ENCODE results near the gene TICRR. TPM values are rescaled to one million over a fixed set of nuclear protein-coding genes. Genes with fewer than 3 reads are reported as not detected.

TICRR gene
- total and polyA plus RNA-seq, 2 of the 13 experiments (the other 11 are each of a cell fraction or from before 2014, with no cell fraction given): 4.1 to 14.3 TPM

DNA sequence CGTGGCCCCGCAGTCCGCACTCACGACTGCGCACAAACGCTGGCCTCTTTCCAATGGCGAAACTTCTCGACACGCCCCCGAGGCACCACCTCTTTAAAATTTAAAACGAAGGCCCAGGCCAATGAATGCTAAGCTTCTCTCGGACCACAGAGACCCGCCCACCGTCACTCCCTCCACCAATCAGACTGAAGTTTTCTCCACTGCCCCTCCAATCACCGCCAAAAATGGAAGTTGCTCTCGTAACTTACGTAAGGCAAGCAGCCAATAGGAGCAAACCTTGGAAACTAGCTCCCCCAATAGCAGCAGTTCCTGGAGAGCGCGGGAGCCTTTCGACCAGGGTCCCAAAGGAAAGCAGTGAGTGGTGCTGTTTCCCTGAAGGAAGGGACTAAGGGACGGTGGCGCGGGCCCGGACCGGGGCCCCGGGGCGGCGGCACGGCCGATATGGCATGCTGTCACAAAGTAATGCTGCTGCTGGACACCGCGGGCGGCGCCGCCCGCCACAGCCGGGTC is at the start of gene TICRR (continued):
- peak; percentile 68; the same call in 1 of the 2 replicates for TF ChIP-seq ZFYVE20 (CRISPR knock-in tag; IDR thresholded peaks at IDR 0.05; ENCODE audit: borderline replicate concordance, low read depth)
- no peak for TF ChIP-seq ZNF10 (CRISPR knock-in tag; IDR thresholded peaks at IDR 0.05; ENCODE audit: borderline replicate concordance, low read depth)
- TF ChIP-seq KLF16 (CRISPR knock-in tag; IDR thresholded peaks at IDR 0.05): peak in 1 of 2 experiments; percentile 72; a peak in 2 of 4 replicates
- TF ChIP-seq ZNF776 (CRISPR knock-in tag; IDR thresholded peaks at IDR 0.05): no peak
- no peak for TF ChIP-seq ZMYM3 (CRISPR knock-in tag; IDR thresholded peaks at IDR 0.05)
- no peak for TF ChIP-seq ZNF101 (CRISPR knock-in tag; IDR thresholded peaks at IDR 0.05; ENCODE audit: borderline replicate concordance, low read depth)
- TF ChIP-seq ZFP36L2 (CRISPR knock-in tag; IDR thresholded peaks at IDR 0.05): no peak
- TF ChIP-seq, protein P1, sequence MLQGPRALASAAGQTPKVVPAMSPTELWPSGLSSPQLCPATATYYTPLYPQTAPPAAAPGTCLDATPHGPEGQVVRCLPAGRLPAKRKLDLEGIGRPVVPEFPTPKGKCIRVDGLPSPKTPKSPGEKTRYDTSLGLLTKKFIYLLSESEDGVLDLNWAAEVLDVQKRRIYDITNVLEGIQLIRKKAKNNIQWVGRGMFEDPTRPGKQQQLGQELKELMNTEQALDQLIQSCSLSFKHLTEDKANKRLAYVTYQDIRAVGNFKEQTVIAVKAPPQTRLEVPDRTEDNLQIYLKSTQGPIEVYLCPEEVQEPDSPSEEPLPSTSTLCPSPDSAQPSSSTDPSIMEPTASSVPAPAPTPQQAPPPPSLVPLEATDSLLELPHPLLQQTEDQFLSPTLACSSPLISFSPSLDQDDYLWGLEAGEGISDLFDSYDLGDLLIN (CRISPR knock-in tag; IDR thresholded peaks at IDR 0.05; ENCODE audit: borderline replicate concordance): peak; percentile 70; the same call in 1 of the 2 replicates
- TF ChIP-seq GPN1 (CRISPR knock-in tag; IDR thresholded peaks at IDR 0.05; ENCODE audit: borderline replicate concordance): no peak
- TF ChIP-seq, protein P2, sequence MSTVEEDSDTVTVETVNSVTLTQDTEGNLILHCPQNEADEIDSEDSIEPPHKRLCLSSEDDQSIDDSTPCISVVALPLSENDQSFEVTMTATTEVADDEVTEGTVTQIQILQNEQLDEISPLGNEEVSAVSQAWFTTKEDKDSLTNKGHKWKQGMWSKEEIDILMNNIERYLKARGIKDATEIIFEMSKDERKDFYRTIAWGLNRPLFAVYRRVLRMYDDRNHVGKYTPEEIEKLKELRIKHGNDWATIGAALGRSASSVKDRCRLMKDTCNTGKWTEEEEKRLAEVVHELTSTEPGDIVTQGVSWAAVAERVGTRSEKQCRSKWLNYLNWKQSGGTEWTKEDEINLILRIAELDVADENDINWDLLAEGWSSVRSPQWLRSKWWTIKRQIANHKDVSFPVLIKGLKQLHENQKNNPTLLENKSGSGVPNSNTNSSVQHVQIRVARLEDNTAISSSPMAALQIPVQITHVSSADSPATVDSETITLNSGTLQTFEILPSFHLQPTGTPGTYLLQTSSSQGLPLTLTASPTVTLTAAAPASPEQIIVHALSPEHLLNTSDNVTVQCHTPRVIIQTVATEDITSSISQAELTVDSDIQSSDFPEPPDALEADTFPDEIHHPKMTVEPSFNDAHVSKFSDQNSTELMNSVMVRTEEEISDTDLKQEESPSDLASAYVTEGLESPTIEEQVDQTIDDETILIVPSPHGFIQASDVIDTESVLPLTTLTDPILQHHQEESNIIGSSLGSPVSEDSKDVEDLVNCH (CRISPR knock-in tag; IDR thresholded peaks at IDR 0.05): no peak
- no peak for TF ChIP-seq MTF1 (CRISPR knock-in tag; IDR thresholded peaks at IDR 0.05)
- peak; percentile 72; the same call in 1 of the 2 replicates for TF ChIP-seq RFXAP (CRISPR knock-in tag; IDR thresholded peaks at IDR 0.05; ENCODE audit: borderline replicate concordance)
- no peak for TF ChIP-seq ZNF235 (CRISPR knock-in tag; IDR thresholded peaks at IDR 0.05; ENCODE audit: borderline replicate concordance)
- no peak for TF ChIP-seq PBX2 (CRISPR knock-in tag; IDR thresholded peaks at IDR 0.05)
- TF ChIP-seq ZZZ3 (CRISPR knock-in tag; IDR thresholded peaks at IDR 0.05; ENCODE audit: borderline replicate concordance): no peak
- peak; percentile 85; the same call in 1 of the 2 replicates for TF ChIP-seq REL (CRISPR knock-in tag; conservative IDR thresholded peaks at IDR 0.05)
- no peak for TF ChIP-seq TP53 (CRISPR knock-in tag; conservative IDR thresholded peaks at IDR 0.05)
- no peak for TF ChIP-seq ZNF644 (CRISPR knock-in tag; IDR thresholded peaks at IDR 0.05; ENCODE audit: low read depth)
- no peak for TF ChIP-seq RORA (CRISPR knock-in tag; IDR thresholded peaks at IDR 0.05)
- TF ChIP-seq, protein P3, sequence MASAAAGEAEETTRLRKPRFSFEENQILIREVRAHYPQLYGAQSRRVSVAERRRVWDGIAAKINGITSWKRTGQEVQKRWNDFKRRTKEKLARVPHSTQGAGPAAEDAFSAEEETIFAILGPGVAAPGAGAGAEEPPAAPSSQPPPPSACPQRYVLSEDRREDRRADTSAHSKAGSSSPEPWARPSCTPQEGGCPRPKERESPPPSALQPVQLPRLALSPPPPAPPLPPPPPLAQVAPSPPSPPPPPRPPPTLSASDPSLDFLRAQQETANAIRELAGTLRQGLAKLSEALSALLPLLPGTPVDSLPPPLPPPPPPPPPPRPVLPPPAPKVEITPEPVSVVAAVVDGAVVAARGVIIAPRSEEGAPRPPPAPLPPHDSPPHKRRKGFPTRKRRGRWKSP (CRISPR knock-in tag; IDR thresholded peaks at IDR 0.05): peak; percentile 89
- no peak for TF ChIP-seq TOE1 (CRISPR knock-in tag; IDR thresholded peaks at IDR 0.05)
- no peak for TF ChIP-seq ZNF34 (CRISPR knock-in tag; IDR thresholded peaks at IDR 0.05; ENCODE audit: borderline replicate concordance)
- TF ChIP-seq, protein P4, sequence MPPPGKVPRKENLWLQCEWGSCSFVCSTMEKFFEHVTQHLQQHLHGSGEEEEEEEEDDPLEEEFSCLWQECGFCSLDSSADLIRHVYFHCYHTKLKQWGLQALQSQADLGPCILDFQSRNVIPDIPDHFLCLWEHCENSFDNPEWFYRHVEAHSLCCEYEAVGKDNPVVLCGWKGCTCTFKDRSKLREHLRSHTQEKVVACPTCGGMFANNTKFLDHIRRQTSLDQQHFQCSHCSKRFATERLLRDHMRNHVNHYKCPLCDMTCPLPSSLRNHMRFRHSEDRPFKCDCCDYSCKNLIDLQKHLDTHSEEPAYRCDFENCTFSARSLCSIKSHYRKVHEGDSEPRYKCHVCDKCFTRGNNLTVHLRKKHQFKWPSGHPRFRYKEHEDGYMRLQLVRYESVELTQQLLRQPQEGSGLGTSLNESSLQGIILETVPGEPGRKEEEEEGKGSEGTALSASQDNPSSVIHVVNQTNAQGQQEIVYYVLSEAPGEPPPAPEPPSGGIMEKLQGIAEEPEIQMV (CRISPR knock-in tag; IDR thresholded peaks at IDR 0.05; ENCODE audit: low read depth): no peak
- no peak for TF ChIP-seq HNRNPUL1 (IDR thresholded peaks at IDR 0.05; ENCODE audit: low read depth, low read length)
